Prostate gland (tissue), 2 donors: ENCODE data around the gene RABGEF1.
"Not testable (repeated sequence)": the region's sequence is repeated elsewhere in the genome, so short reads cannot be mapped to it uniquely, and the experiment has no call there.

Experiments used
- CTCF ChIP-seq, 4 experiments: fragments of 200-600 bp in 2 of 4; fragments of 450-650 bp in 2 of 4; sonication (generic) in 2 of 4; IDR thresholded peaks; 1 replicate in 3 of 4; 2 replicates in 1 of 4; pipeline ENCODE4 v1.5.1; 2016 to 2019; ENCODE audit warnings: antibody characterized with exemption in 4 of 4, mild to moderate bottlenecking in 2 of 4, moderate library complexity in 2 of 4
- POLR2AphosphoS5 ChIP-seq: sonication (generic); formaldehyde crosslinking; IDR thresholded peaks from one replicate; pipeline ENCODE4 v1.6.1; 2017; ENCODE audit warnings: antibody characterized with exemption

DNA sequence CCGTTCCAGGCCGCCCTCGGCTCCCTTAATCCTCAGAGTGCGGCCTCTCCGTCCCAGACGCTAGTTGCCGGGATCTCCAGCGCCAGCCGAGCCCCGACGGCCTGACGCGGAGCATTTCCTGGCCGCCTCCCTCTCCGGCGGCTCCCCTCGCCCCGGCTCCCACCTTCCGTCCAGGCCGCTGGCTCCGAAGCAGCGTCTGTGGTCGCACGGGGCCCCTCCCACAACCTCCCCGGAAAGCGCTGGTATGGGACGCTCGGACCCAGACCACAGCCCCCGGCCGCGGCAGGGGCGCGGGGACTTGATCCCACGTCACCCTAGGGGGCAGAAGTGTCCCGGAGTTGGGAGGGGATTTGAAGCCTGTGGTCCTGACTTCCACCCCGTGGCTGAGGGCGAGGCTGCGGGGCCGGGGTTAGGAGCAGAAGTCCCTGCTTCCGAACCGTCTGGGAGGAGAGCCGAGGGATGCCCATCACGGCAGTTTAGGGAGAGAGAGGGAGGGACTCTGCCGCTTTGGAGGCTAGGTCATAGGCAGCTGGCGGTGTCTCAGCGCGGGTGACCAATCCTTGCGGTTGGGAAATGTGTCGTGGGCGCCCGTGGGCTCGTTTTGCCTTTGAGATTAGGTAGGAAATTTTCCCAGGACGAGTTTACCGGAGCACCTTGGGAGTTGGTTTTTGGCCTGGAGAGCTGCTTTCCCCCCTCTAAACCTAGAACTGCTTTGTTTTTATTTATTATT, 612 bp downstream of the RABGEF1 start:
- peak in 2 of 4 experiments; percentile 12 to 19 for TF ChIP-seq CTCF (IDR thresholded peaks at IDR 0.05)
- TF ChIP-seq POLR2AphosphoS5, result not testable (repeated sequence)
